Ascending aorta (tissue), 2 donors: ENCODE measurements around the gene BEGAIN. TPM values are rescaled to one million over a fixed set of nuclear protein-coding genes. Genes with fewer than 3 reads are reported as not detected.

Experiments used
- DNase-seq, 2 donors: peaks; one replicate each; pipeline ENCODE4 v3.0.0-alpha.2; 2019; ENCODE audit warnings: low spot score in 2 of 2
- H3K27ac ChIP-seq, 2 donors: fragments of 200-600 bp; sonication (generic); one replicate each; pipeline ENCODE4 v1.5.1; 2016 to 2017; ENCODE audit warnings: mild to moderate bottlenecking in 1 of 2
- H3K27me3 ChIP-seq: fragments of 200-600 bp; sonication (generic); one replicate; pipeline ENCODE4 v1.5.1; 2017
- H3K36me3 ChIP-seq, 2 donors: fragments of 200-600 bp; sonication (generic); one replicate each; pipeline ENCODE4 v1.5.1; 2016
- H3K4me1 ChIP-seq, 2 donors: fragments of 200-600 bp; sonication (generic); one replicate each; pipeline ENCODE4 v1.5.1; 2016 to 2017; ENCODE audit warnings: mild to moderate bottlenecking in 1 of 2
- H3K4me3 ChIP-seq, 2 donors: fragments of 200-600 bp; sonication (generic); one replicate each; pipeline ENCODE4 v1.5.1; 2016 to 2017; ENCODE audit warnings: mild to moderate bottlenecking in 1 of 2
- H3K9me3 ChIP-seq, 2 donors: fragments of 200-600 bp; sonication (generic); one replicate each; pipeline ENCODE4 v1.5.1; 2016
- CTCF ChIP-seq, 3 experiments: fragments of 200-600 bp in 2 of 3; fragments of 450-650 bp in 1 of 3; sonication (generic) in 2 of 3; IDR thresholded peaks; one replicate each; pipeline ENCODE4 v1.5.1; 2016 to 2019; ENCODE audit warnings: antibody characterized with exemption in 3 of 3, mild to moderate bottlenecking in 1 of 3, moderate library complexity in 1 of 3
- intact Hi-C: fragments of 100-400 bp; cut with DNase I; formaldehyde crosslinking; loops from one replicate; pipeline ENCODE4 v1.15.1; 2023
- total RNA-seq: library from RNA; depleted of rRNA; stranded (reverse); fragments of >200 nt; gene quantifications from one replicate; pipeline ENCODE4 v1.1.0, GENCODE V29; 2016

Gene BEGAIN
- total RNA-seq, 1 donor from 2014 or later: 5.9 TPM

GRCh38 chr14:100551056-100551455, 36.2 kb downstream of the BEGAIN start:
- intact Hi-C loops: no loop called here
- H3K27me3 ChIP-seq: no peaks in the 10 kb centered on the region
- H3K9me3 ChIP-seq: no peaks in the 10 kb centered on the region
- H3K4me3 ChIP-seq: no peak overlapping the region
- TF ChIP-seq CTCF (IDR thresholded peaks at IDR 0.05): no peak
- no peak overlapping the region for H3K27ac ChIP-seq
- no peak for DNase-seq
- peaks cover 0 to 8% of the 10 kb centered on the region in 2 donors for H3K4me1 ChIP-seq
- H3K36me3 ChIP-seq: no peaks in the 10 kb centered on the region

GRCh38 chr14:100549834-100550625, 37.2 kb downstream of the BEGAIN start:
- intact Hi-C loops: loop anchor here (5.0 to 10.0 kb wide), 3 partner anchors 173 to 948 kb away; partner anchors contain the start of genes CCDC85C, CYP46A1 and WDR25
- TF ChIP-seq CTCF (IDR thresholded peaks at IDR 0.05): no peak
- Histone ChIP-seq H3K9me3 (no peaks in the 10 kb centered on the region), H3K36me3 (no peaks in the 10 kb centered on the region), H3K4me1 (peaks cover 0 to 8% of the 10 kb centered on the region in 2 donors), H3K27ac (no peak overlapping the region), H3K27me3 (no peaks in the 10 kb centered on the region), H3K4me3 (no peak overlapping the region)
- no peak for DNase-seq

- DNase-seq: no peak
- no peak for TF ChIP-seq CTCF (IDR thresholded peaks at IDR 0.05)
- Histone ChIP-seq H3K4me3 (no peak overlapping the region), H3K27me3 (no peaks in the 10 kb centered on the region), H3K9me3 (no peaks in the 10 kb centered on the region), H3K4me1 (peaks cover 0 to 8% of the 10 kb centered on the region in 2 donors), H3K27ac (no peak overlapping the region), H3K36me3 (no peaks in the 10 kb centered on the region)
- intact Hi-C loops: loop anchor here (5.0 to 10.0 kb wide), 3 partner anchors 172 to 947 kb away; partner anchors contain the start of genes CCDC85C, CYP46A1 and WDR25
Observed at GRCh38 chr14:100548939-100549338, 38.3 kb downstream of the BEGAIN start.

- no peak for TF ChIP-seq CTCF (IDR thresholded peaks at IDR 0.05)
- peaks cover 0 to 8% of the 10 kb centered on the region in 2 donors for H3K4me1 ChIP-seq
- H3K27me3 ChIP-seq: no peaks in the 10 kb centered on the region
- H3K27ac ChIP-seq: no peak overlapping the region
- no peak for DNase-seq
- H3K4me3 ChIP-seq: no peak overlapping the region
- H3K36me3 ChIP-seq: no peaks in the 10 kb centered on the region
- intact Hi-C loops: loop anchor here (5.0 to 10.0 kb wide), 3 partner anchors 171 to 946 kb away; partner anchors contain the start of genes CCDC85C, CYP46A1 and WDR25
- no peaks in the 10 kb centered on the region for H3K9me3 ChIP-seq
Observed at GRCh38 chr14:100548295-100548655, 38.9 kb downstream of the BEGAIN start.

- peak in 1 of 2 donors; percentile 76 for DNase-seq
- Histone ChIP-seq H3K4me1 (peaks cover 0 to 8% of the 10 kb centered on the region in 2 donors), H3K36me3 (no peaks in the 10 kb centered on the region), H3K27me3 (no peaks in the 10 kb centered on the region), H3K9me3 (no peaks in the 10 kb centered on the region), H3K4me3 (no peak overlapping the region), H3K27ac (peak overlapping the region in 1 of 2 donors; percentile 33)
- no peak for TF ChIP-seq CTCF (IDR thresholded peaks at IDR 0.05)
- intact Hi-C loops: loop anchor here (2.0 to 10.0 kb wide), 4 partner anchors 170 to 1213 kb away; partner anchors contain the start of genes CCDC85C, CYP46A1, PPP2R5C and WDR25
Observed at GRCh38 chr14:100547633-100548294, 39.5 kb downstream of the BEGAIN start.
